ENCODE measurements around the gene CBX5.
"Not testable (repeated sequence)": the region's sequence is repeated elsewhere in the genome, so short reads cannot be mapped to it uniquely, and the experiment has no call there.

Gene CBX5

DNA sequence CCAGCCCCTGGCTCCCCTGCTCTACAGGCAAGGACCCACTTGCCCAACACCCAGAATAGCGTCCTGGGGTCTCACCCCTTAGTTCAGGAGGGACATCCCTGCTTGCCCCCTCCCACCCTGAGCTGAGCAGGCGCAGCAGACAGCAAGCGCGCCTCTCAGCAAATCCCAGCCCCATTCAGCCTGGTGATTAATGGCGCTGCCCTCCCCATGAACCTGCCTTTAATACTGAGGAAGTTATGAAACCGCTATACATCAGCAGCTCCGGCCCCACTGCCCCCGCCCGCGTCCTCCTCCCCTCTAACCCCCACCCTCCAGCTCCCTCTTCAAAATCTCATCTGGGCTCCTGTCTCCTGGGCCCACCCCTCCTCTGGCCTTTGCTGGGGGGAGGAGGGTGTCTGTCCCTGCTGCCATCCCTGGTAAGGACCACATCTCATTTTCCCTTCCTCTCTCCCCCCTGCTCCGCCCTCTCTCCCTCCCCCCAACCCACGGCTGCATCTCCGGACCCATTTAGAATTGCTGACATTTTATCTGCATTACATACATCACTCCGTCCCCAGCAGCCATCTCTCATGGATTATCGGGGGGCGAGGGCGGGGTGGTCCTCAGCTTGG is 84.1 kb downstream of the CBX5 start:
- no peak for FAIRE-seq

GRCh38 chr12:54195080-54195736 is 84.7 kb downstream of the CBX5 start:
- no peak for FAIRE-seq

DNA sequence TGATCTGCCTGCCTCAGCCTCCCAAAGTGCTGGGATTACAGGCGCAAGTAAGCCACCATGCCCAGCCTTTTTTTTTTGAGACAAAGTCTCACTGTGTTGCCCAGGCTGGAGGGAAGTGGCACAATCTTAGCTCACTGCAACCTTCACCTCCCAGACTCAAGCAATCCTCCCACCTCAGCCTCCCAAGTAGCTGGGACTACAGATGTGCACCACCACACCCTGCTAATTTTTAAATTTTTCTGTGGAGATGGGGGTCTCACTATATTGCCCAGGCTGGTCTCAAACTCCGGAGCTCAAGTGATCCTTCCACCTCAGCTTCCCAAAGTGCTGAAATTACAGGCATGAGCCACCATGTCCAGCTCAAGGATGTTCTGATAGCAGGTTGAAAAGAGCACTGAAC is 85.3 kb downstream of the CBX5 start:
- not testable (repeated sequence) for FAIRE-seq

DNA sequence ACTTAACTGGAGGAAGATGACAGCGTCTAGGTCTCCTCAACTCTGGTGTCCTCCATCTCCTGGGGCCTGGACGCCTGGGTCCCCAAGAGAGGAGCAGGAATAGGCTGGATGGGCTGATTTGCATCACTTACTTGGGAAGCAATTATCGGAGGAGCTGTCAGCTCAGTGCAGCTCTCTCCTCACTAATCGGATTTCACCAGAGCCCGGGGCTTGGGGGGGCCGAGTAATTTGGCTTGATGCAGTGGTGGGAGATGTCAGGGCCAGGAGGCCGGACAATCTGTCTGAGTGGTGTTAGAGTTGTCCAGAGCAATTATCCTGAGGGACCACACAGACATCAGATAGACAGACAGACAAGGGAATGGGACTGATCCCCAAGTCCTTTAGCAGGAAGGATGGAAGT is 86.5 kb downstream of the CBX5 start:
- FAIRE-seq: no peak

DNA sequence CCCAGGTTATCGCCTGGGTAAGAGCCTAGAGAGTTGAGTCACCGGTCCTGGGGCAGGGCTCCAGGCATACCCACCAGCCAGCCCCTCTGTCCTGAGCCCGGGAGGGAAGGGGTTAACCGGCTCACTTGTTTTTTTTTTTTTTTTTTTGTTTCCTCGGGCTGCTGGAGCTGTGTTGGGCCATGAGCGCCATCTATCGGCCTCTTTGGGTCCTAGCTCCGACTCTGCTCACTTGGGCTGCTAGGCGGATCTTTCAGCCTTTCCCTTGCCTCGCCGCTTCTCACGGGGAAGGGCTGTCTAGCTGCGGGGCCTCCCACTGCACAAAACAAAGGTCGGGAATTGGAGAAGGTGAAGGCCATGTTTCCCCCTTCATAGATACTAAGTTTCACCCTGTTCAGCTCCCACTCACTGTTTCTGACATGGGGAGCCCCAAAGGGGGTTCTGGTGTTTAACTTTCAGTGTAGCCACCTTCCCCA is 88.3 kb downstream of the CBX5 start:
- peak; percentile 68 for FAIRE-seq

GRCh38 chr12:54191126-54191525 is 88.8 kb downstream of the CBX5 start:
- FAIRE-seq: no peak

GRCh38 chr12:54189198-54189539 is 90.8 kb downstream of the CBX5 start:
- no peak for FAIRE-seq

DNA sequence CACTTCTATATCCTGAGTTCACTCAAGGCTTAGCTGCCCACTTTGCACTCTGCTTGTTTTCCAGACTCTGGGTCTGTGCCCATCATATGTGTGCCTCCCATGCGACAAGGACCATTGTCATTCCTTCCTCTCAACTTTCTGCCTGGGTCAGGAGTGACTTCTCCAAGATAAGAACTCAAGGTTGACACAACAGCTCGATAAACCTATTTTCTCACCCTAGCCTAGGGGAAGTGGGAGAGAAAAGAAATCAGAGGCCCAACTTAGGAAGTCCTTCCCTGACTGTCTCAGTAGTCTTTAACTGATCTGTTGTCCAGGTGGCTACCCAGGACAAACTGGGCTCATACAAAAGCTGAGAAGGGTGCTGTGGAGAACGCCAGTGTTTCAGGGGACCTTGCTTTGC is 92.8 kb downstream of the CBX5 start:
- no peak for FAIRE-seq

- no peak for FAIRE-seq
Observed at GRCh38 chr12:54185919-54186318, 94.0 kb downstream of the CBX5 start.

- not testable (repeated sequence) for FAIRE-seq
Observed at GRCh38 chr12:54185297-54185696, 94.6 kb downstream of the CBX5 start.

DNA sequence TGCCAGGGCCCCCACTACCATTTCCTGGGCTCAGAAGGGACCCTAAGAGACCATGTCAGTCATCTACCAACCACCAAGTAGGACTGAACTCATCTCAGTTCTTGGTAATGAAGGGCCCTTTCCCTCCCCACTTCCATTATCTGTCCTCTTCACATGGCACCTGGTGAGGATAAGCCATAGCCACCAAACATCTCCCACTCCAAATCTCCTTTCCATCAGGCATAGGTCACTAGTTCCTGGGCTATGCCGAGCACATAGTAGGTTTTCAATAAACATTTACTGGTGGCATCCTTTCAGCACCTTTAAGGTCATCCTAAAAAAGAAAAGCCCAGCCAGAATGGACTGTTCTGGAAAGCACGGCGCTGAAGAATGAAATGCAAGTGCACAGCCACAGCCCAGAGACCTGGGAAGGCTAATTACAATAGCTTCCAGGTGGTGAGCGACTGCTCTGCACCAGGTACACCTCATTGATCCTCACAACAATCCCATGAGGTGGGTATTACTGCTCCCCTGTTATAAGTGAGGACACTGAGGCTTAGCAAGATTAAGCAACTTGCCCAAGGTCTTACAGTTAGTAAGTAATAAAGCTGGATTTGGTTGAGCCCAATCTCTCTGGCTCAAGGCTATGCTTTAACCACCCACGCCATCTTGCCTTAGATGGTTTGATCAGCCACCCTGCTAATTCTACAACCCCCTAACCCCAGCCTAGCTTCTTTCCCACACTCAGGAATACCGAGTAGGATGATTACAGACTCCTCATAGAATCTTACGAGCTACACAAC is 95.7 kb downstream of the CBX5 start:
- FAIRE-seq: no peak

DNA sequence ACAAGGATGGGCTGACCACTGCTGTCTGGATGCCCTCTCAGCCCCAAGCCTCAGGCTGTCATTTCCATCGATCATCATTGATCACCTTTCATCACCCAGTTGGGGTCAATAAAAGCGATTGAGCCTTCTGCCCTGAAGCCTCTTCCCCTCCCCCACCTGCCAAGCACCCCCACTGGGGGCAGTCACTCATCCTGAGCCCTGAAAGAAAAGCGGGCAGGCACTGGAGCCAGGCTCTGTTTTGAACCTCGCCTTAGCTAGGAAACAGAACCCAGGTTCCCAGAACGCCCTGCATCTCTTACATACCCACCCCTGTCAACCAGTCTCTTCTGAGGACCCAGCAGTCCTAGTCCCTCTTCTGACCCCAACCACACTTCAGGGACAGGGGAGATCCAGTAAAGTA is 96.9 kb downstream of the CBX5 start:
- no peak for FAIRE-seq

GRCh38 chr12:54182086-54182485 is 97.8 kb downstream of the CBX5 start:
- FAIRE-seq: no peak
